HFFc6 (cell line): ENCODE data around the gene CD59. TPM values are rescaled to one million over a fixed set of nuclear protein-coding genes. Genes with fewer than 3 reads are reported as not detected.
"Not testable (repeated sequence)": the region's sequence is repeated elsewhere in the genome, so short reads cannot be mapped to it uniquely, and the experiment has no call there.

Experiments used
- DNase-seq: peaks from one replicate; pipeline ENCODE4 v3.0.0-alpha.2; 2018
- H3K27ac Mint-ChIP-seq: 2 replicates; pipeline ENCODE4 v1.8.0; 2020; ENCODE audit warnings: mild to moderate bottlenecking, mixed read lengths
- H3K27me3 Mint-ChIP-seq: 2 replicates; pipeline ENCODE4 v1.8.0; 2021; ENCODE audit warnings: mild to moderate bottlenecking, moderate library complexity, mixed read lengths; ENCODE audit not compliant: insufficient read depth
- H3K36me3 Mint-ChIP-seq: 2 replicates; pipeline ENCODE4 v1.8.0; 2021; ENCODE audit warnings: low read depth, mixed read lengths
- H3K4me1 Mint-ChIP-seq: 2 replicates; pipeline ENCODE4 v1.8.0; 2020; ENCODE audit warnings: low read depth, mixed read lengths
- H3K4me3 Mint-ChIP-seq: 2 replicates; pipeline ENCODE4 v1.8.0; 2020; ENCODE audit warnings: mild to moderate bottlenecking, moderate library complexity, mixed read lengths
- H3K9me3 Mint-ChIP-seq: 2 replicates; pipeline ENCODE4 v1.8.0; 2020; ENCODE audit warnings: mild to moderate bottlenecking, mixed read lengths
- total RNA-seq, 6 experiments: library from RNA; stranded (reverse); fragmentation: NEBNext Ultra II Directional; extraction: Animal tissue kit (Norgen Biotek cat#: 25700); gene quantifications; 2 replicates in 1 of 6; 3 replicates in 5 of 6; pipeline ENCODE4 v1.2.3, GENCODE V29; 2021
- TF ChIP-seq, protein P1 (sequence below): fragments of 200-600 bp; sonication (generic); IDR thresholded peaks from 2 replicates; pipeline ENCODE4 v1.5.0; 2021; ENCODE audit warnings: antibody characterized with exemption, mild to moderate bottlenecking

The CD59 gene
- total RNA-seq, 6 experiments from 2014 or later, result 1,095 to 1,408 (median 1,232) TPM

GRCh38 chr11:33663121-33663520 is 73.1 kb downstream of the CD59 start:
- peaks cover 30% of the 10 kb centered on the region for H3K36me3 Mint-ChIP-seq
- no peak overlapping the region for H3K27ac Mint-ChIP-seq
- TF ChIP-seq, protein P1, sequence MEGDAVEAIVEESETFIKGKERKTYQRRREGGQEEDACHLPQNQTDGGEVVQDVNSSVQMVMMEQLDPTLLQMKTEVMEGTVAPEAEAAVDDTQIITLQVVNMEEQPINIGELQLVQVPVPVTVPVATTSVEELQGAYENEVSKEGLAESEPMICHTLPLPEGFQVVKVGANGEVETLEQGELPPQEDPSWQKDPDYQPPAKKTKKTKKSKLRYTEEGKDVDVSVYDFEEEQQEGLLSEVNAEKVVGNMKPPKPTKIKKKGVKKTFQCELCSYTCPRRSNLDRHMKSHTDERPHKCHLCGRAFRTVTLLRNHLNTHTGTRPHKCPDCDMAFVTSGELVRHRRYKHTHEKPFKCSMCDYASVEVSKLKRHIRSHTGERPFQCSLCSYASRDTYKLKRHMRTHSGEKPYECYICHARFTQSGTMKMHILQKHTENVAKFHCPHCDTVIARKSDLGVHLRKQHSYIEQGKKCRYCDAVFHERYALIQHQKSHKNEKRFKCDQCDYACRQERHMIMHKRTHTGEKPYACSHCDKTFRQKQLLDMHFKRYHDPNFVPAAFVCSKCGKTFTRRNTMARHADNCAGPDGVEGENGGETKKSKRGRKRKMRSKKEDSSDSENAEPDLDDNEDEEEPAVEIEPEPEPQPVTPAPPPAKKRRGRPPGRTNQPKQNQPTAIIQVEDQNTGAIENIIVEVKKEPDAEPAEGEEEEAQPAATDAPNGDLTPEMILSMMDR, result no peak
- H3K27me3 Mint-ChIP-seq, result no peaks in the 10 kb centered on the region; the same call in 1 of the 2 replicates
- no peak for DNase-seq
- H3K4me3 Mint-ChIP-seq, result no peak overlapping the region
- peaks cover 12% of the 10 kb centered on the region for H3K4me1 Mint-ChIP-seq
- no peaks in the 10 kb centered on the region for H3K9me3 Mint-ChIP-seq

- H3K36me3 Mint-ChIP-seq, result peaks cover 26% of the 10 kb centered on the region
- not testable (repeated sequence) for DNase-seq, H3K27me3 Mint-ChIP-seq, H3K4me3 Mint-ChIP-seq, H3K27ac Mint-ChIP-seq, H3K9me3 Mint-ChIP-seq
- H3K4me1 Mint-ChIP-seq, result peaks cover 12% of the 10 kb centered on the region
These were observed 74.7 kb downstream of the CD59 start for GRCh38 chr11:33661526-33661925.

DNA sequence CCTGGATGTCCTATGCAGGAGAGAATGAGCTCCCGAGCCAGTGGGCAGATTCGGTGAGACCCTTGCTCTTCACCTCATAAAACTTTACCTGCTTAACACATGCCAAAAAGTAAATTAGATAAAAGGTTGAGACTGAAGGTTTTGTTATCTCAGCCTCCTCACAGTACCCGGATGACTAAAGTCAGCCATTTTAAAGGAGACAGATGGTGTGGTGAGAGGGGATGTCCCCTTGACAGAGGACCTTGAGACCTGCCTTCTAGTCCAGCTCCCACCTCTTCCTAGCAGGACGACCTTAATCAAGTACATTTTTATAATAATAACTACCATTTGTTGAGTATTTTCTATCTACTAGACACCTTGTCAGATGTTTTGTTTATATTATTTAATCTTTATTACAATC is 75.3 kb downstream of the CD59 start:
- H3K27me3 Mint-ChIP-seq, result no peaks in the 10 kb centered on the region; the same call in 1 of the 2 replicates

DNA sequence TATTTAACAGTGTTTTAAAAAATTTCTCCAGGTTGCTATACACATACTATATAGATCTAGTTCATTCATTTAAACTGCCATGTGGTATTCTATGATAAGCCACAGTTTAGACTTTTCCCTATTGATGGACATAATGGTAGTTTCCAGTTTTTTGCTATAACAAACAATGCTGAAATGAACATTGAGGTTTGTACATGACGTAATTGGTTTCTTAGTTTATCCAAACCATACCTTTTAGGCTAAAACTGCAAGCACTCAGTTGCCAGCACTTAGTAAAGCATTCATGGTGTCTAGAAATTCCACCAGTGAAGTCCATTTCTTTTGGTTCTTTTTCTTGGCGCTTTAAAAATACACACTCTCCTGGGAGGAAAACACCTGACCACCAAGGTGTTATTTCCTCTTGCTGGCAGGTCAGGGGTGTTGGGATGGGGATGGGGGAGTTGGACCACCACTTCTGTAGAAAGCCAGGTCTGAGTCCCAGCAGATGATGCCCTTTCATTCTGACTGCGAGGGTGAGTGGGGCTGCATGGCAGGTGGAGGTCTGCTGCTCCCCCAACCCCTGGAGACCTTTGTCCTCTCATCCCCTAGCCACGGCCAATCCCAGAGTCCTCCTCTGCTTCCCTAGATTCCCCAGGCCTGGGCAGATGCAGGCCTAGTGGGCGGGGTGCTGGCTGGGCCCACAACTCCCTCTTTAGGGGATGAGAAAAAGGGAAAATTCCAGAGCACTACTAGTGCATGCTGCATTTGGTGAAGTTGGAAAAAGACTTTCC is 76.7 kb downstream of the CD59 start:
- Mint-ChIP-seq H3K4me1 (peaks cover 4% of the 10 kb centered on the region), H3K4me3 (no peak overlapping the region), H3K27me3 (no peaks in the 10 kb centered on the region), H3K27ac (no peak overlapping the region), H3K36me3 (peaks cover 34% of the 10 kb centered on the region), H3K9me3 (no peaks in the 10 kb centered on the region)
- DNase-seq, result no peak
- TF ChIP-seq, protein P1, result no peak

More for the DNA sequence above, 75.3 kb downstream of the CD59 start:
- no peaks in the 10 kb centered on the region for H3K9me3 Mint-ChIP-seq
- TF ChIP-seq, protein P1, result no peak
- DNase-seq, result no peak
- peaks cover 30% of the 10 kb centered on the region for H3K36me3 Mint-ChIP-seq
- no peak overlapping the region for H3K27ac Mint-ChIP-seq
- H3K4me3 Mint-ChIP-seq, result no peak overlapping the region
- peaks cover 12% of the 10 kb centered on the region for H3K4me1 Mint-ChIP-seq

GRCh38 chr11:33658195-33658900 is 77.9 kb downstream of the CD59 start:
- no peak overlapping the region for H3K4me3 Mint-ChIP-seq
- peaks cover 26% of the 10 kb centered on the region for H3K36me3 Mint-ChIP-seq
- no peaks in the 10 kb centered on the region for H3K27me3 Mint-ChIP-seq
- DNase-seq, result no peak
- no peaks in the 10 kb centered on the region for H3K9me3 Mint-ChIP-seq
- H3K4me1 Mint-ChIP-seq, result no peaks in the 10 kb centered on the region
- TF ChIP-seq, protein P1, result no peak
- H3K27ac Mint-ChIP-seq, result no peak overlapping the region

DNA sequence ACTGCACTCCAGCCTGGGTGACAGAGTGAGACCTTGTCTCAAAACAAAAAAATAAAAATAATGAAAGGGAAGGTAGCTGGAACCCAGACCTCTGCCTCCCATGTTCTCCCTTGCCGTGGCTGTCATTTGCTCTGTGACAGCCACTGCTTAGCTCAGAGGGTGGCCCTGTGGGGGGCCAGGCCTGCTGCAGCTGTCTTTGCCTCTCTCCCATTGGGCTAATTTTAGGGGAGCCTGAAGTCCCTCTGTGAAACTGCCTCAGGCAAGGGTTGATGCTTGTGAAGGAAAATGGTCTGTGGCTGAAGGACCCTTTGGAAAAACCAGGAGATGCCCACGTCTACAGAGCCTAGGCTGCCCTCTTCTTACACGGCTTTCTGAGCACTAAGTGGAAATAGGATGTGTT is 78.5 kb downstream of the CD59 start:
- peaks cover 3% of the 10 kb centered on the region for H3K4me1 Mint-ChIP-seq
- TF ChIP-seq, protein P1, result no peak
- DNase-seq, result no peak
- no peaks in the 10 kb centered on the region for H3K9me3 Mint-ChIP-seq
- H3K27ac Mint-ChIP-seq, result no peak overlapping the region
- peaks cover 24% of the 10 kb centered on the region for H3K36me3 Mint-ChIP-seq
- no peaks in the 10 kb centered on the region for H3K27me3 Mint-ChIP-seq
- no peak overlapping the region for H3K4me3 Mint-ChIP-seq
